ENCODE data around the gene HNRNPUL2. TPM values are rescaled to one million over a fixed set of nuclear protein-coding genes. Genes with fewer than 3 reads are reported as not detected.
A peak's percentile ranks its signal among the peaks of the same experiment; 100 is the strongest.

HNRNPUL2 gene
- total and polyA plus RNA-seq, 9 of the 15 experiments (the other 6 are each of a cell fraction or from before 2014, with no cell fraction given), result 0.89 to 44.3 (median 15.2) TPM

GRCh38 chr11:62708793-62709192, 18.5 kb downstream of the HNRNPUL2 start:
- Histone ChIP-seq H3K9me1 (ENCODE audit: control insufficient read depth, insufficient read depth, low read length) (peaks cover 2% of the 10 kb centered on the region), H3K36me3 (ENCODE audit: control insufficient read depth, insufficient read depth, low read length) (peaks cover 76% of the 10 kb centered on the region), H2AFZ (ENCODE audit: low read depth, low read length) (no peak overlapping the region), H3K4me2 (ENCODE audit: insufficient read depth, low read length) (no peak overlapping the region), H4K20me1 (replicated peaks; ENCODE audit: control insufficient read depth, insufficient read depth, low read length) (peaks cover 7% of the 10 kb centered on the region), H3K27me3 (ENCODE audit: control insufficient read depth in 2 of 2, insufficient read depth in 2 of 2, low read length in 2 of 2) (no peaks in the 10 kb centered on the region), H3K4me1 (replicated peaks in 1 of 2; ENCODE audit: control insufficient read depth in 2 of 2, insufficient read depth in 2 of 2, low read length in 2 of 2) (peaks cover 35 to 46% of the 10 kb centered on the region in 2 experiments), H3K9ac (ENCODE audit: insufficient read depth in 1 of 2, low read depth in 2 of 2, low read length in 2 of 2) (peak overlapping the region in 1 of 2 experiments; percentile 66; a peak in 1 of 4 replicates), H3K9me3 (replicated peaks; ENCODE audit: control insufficient read depth, insufficient read depth, low read depth, low read length) (no peaks in the 10 kb centered on the region), H3K4me3 (no peak overlapping the region), H3K27ac (ENCODE audit: extremely low read depth, low read depth, low read length) (peak overlapping the region; percentile 19; the same call in 1 of the 3 replicates), H3K79me2 (ENCODE audit: control insufficient read depth, insufficient read depth, low read length) (peaks cover 25% of the 10 kb centered on the region)
- DNase-seq (ENCODE audit: extremely low read depth in 1 of 4, low spot score in 3 of 4) (no peak), FAIRE-seq (no peak), ATAC-seq (no peak)
- CTCF ChIA-PET (ENCODE audit: low intra/inter-chr PET ratio), result no interaction called here
- TF ChIP-seq TEAD1 (CRISPR knock-in tag; IDR thresholded peaks at IDR 0.05) (no peak), ZNF766 (CRISPR knock-in tag; conservative IDR thresholded peaks at IDR 0.05) (0 out of 2 replicates have a peak, but pooled peaks have one; percentile 7)
- WGBS (ENCODE audit: insufficient coverage, low coverage, missing lambda C conversion rate), result 73% methylated on average over 7 of the region's 7 CpGs
- POLR2A ChIA-PET, result interaction anchor here (0.6 to 4.1 kb wide), 8 partner anchors 9 to 132 kb away, joined by 3 to 31 read pairs (median 6); partner anchors contain the start of genes C11orf98, CSKMT, HNRNPUL2 and TTC9C
- in situ Hi-C loops (cut with MboI) (no loop called here), intact Hi-C loops (cut with micrococcal nuclease) (loop anchor here (5.0 kb wide), 1 partner anchor 311 kb away; no protein-coding TSS in a partner anchor)
- no TSS peak for BruUV-seq (replicated peaks)

GRCh38 chr11:62708392-62708791, 18.9 kb downstream of the HNRNPUL2 start:
- Histone ChIP-seq H2AFZ (ENCODE audit: low read depth, low read length) (no peak overlapping the region), H3K4me3 (no peak overlapping the region), H3K79me2 (ENCODE audit: control insufficient read depth, insufficient read depth, low read length) (peaks cover 22% of the 10 kb centered on the region), H3K4me1 (replicated peaks in 1 of 2; ENCODE audit: control insufficient read depth in 2 of 2, insufficient read depth in 2 of 2, low read length in 2 of 2) (peaks cover 31 to 44% of the 10 kb centered on the region in 2 experiments), H3K9me1 (ENCODE audit: control insufficient read depth, insufficient read depth, low read length) (peaks cover 2% of the 10 kb centered on the region), H3K27ac (ENCODE audit: extremely low read depth, low read depth, low read length) (no peak overlapping the region; the same call in 2 of the 3 replicates), H3K9me3 (replicated peaks; ENCODE audit: control insufficient read depth, insufficient read depth, low read depth, low read length) (no peaks in the 10 kb centered on the region), H3K27me3 (ENCODE audit: control insufficient read depth in 2 of 2, insufficient read depth in 2 of 2, low read length in 2 of 2) (no peaks in the 10 kb centered on the region), H3K4me2 (ENCODE audit: insufficient read depth, low read length) (no peak overlapping the region), H3K9ac (ENCODE audit: insufficient read depth in 1 of 2, low read depth in 2 of 2, low read length in 2 of 2) (peak overlapping the region in 1 of 2 experiments; percentile 66; a peak in 1 of 4 replicates), H3K36me3 (ENCODE audit: control insufficient read depth, insufficient read depth, low read length) (peaks cover 72% of the 10 kb centered on the region), H4K20me1 (replicated peaks; ENCODE audit: control insufficient read depth, insufficient read depth, low read length) (peaks cover 4% of the 10 kb centered on the region)
- peak in 1 of 4 experiments; percentile 46 for DNase-seq (ENCODE audit: extremely low read depth in 1 of 4, low spot score in 3 of 4)
- intact Hi-C loops (cut with micrococcal nuclease), result loop anchor here (5.0 kb wide), 1 partner anchor 311 kb away; no protein-coding TSS in a partner anchor
- POLR2A ChIA-PET, result interaction anchor here (0.6 to 4.1 kb wide), 10 partner anchors 9 to 133 kb away, joined by 3 to 31 read pairs (median 5); partner anchors contain the start of genes C11orf98, CSKMT, HNRNPUL2 and TTC9C
- in situ Hi-C loops (cut with MboI), result no loop called here
- no TSS peak for BruUV-seq (replicated peaks)
- FAIRE-seq, result no peak
- 64% methylated on average over 5 of the region's 5 CpGs for WGBS (ENCODE audit: insufficient coverage, low coverage, missing lambda C conversion rate)
- ATAC-seq, result no peak
- CTCF ChIA-PET (ENCODE audit: low intra/inter-chr PET ratio), result no interaction called here
- TF ChIP-seq PHF20 (IDR thresholded peaks at IDR 0.05; ENCODE audit: partially characterized antibody) (no peak), ZNF263 (CRISPR knock-in tag; IDR thresholded peaks at IDR 0.05; ENCODE audit: borderline replicate concordance) (peak; percentile 66; the same call in 1 of the 2 replicates), CCNT2 (IDR thresholded peaks at IDR 0.05; ENCODE audit: borderline replicate concordance, extremely low read depth, insufficient read length, low read depth, low read length) (no peak), CXXC5 (CRISPR knock-in tag; IDR thresholded peaks at IDR 0.05) (peak; percentile 47; the same call in 1 of the 2 replicates)
